H9 (cell line): ENCODE measurements around the gene NACAD. TPM values are rescaled to one million over a fixed set of nuclear protein-coding genes. Genes with fewer than 3 reads are reported as not detected.

Source experiments
- DNase-seq: peaks from one replicate; pipeline ENCODE4 v3.0.0-alpha.2; 2017
- H2AFZ ChIP-seq: one replicate; pipeline ENCODE4 v1.6.1; 2013; ENCODE audit warnings: mild to moderate bottlenecking, low read length, control low read depth, moderate library complexity
- H2AK5ac ChIP-seq: 2 replicates; pipeline ENCODE4 v1.6.1; 2013; ENCODE audit warnings: low read length, control low read depth, mixed read lengths; ENCODE audit not compliant: insufficient read length
- H2BK120ac ChIP-seq: one replicate; pipeline ENCODE4 v1.6.1; 2013; ENCODE audit warnings: low read depth, mild to moderate bottlenecking, low read length, control low read depth, inconsistent platforms; ENCODE audit not compliant: poor library complexity, severe bottlenecking
- H2BK12ac ChIP-seq: 2 replicates; pipeline ENCODE4 v1.6.1; 2013; ENCODE audit warnings: low read length, control low read depth, mixed read lengths, low read depth; ENCODE audit not compliant: insufficient read length
- H2BK15ac ChIP-seq: 2 replicates; pipeline ENCODE4 v1.6.1; 2013; ENCODE audit warnings: low read depth, low read length, control low read depth
- H2BK20ac ChIP-seq: one replicate; pipeline ENCODE4 v1.6.1; 2013; ENCODE audit warnings: low read depth, mild to moderate bottlenecking, low read length, control low read depth, inconsistent platforms; ENCODE audit not compliant: poor library complexity, severe bottlenecking
- H2BK5ac ChIP-seq: 2 replicates; pipeline ENCODE4 v1.6.1; 2013; ENCODE audit warnings: low read length, control low read depth, mixed read lengths; ENCODE audit not compliant: insufficient read length
- H3K14ac ChIP-seq: 2 replicates; pipeline ENCODE4 v1.6.1; 2013; ENCODE audit warnings: low read length, control low read depth; ENCODE audit not compliant: insufficient read depth
- H3K18ac ChIP-seq: 2 replicates; pipeline ENCODE4 v1.6.1; 2013; ENCODE audit warnings: low read depth, mild to moderate bottlenecking, mixed read lengths, low read length, control low read depth; ENCODE audit not compliant: insufficient read length
- H3K23ac ChIP-seq: 2 replicates; pipeline ENCODE4 v1.6.1; 2013; ENCODE audit warnings: low read length, control low read depth, mixed read lengths, low read depth; ENCODE audit not compliant: insufficient read length
- H3K23me2 ChIP-seq: 2 replicates; pipeline ENCODE4 v1.6.1; 2013; ENCODE audit warnings: low read depth, mild to moderate bottlenecking, mixed read lengths, low read length, control low read depth; ENCODE audit not compliant: insufficient read length, poor library complexity, severe bottlenecking
- H3K27ac ChIP-seq: 2 replicates; pipeline ENCODE4 v1.5.1; 2013; ENCODE audit warnings: low read length, control low read depth, mixed read lengths, low read depth; ENCODE audit not compliant: insufficient read length
- H3K27me3 ChIP-seq: 2 replicates; pipeline ENCODE4 v1.6.1; 2013; ENCODE audit warnings: low read length, control low read depth, inconsistent platforms; ENCODE audit not compliant: insufficient read depth
- H3K4ac ChIP-seq: 2 replicates; pipeline ENCODE4 v1.6.1; 2013; ENCODE audit warnings: low read depth, mild to moderate bottlenecking, control low read depth, inconsistent platforms, low read length, moderate library complexity
- H3K4me1 ChIP-seq: 2 replicates; pipeline ENCODE4 v1.6.1; 2013; ENCODE audit warnings: low read length, control low read depth, inconsistent platforms; ENCODE audit not compliant: insufficient read depth
- H3K4me2 ChIP-seq: 2 replicates; pipeline ENCODE4 v1.6.1; 2013; ENCODE audit warnings: low read length, control low read depth, mixed read lengths; ENCODE audit not compliant: insufficient read length, insufficient read depth
- H3K56ac ChIP-seq: 2 replicates; pipeline ENCODE4 v1.6.1; 2013; ENCODE audit warnings: low read depth, mild to moderate bottlenecking, mixed read lengths, low read length, control low read depth; ENCODE audit not compliant: insufficient read length
- H3K79me1 ChIP-seq: 2 replicates; pipeline ENCODE4 v1.6.1; 2013; ENCODE audit warnings: low read depth, mild to moderate bottlenecking, moderate library complexity, low read length, control low read depth, inconsistent platforms; ENCODE audit not compliant: insufficient read depth, poor library complexity, severe bottlenecking
- H3K79me2 ChIP-seq: 2 replicates; pipeline ENCODE4 v1.6.1; 2013; ENCODE audit warnings: low read length, control low read depth, inconsistent platforms; ENCODE audit not compliant: insufficient read depth
- H3K9ac ChIP-seq: 2 replicates; pipeline ENCODE4 v1.6.1; 2013; ENCODE audit warnings: low read length, control low read depth, mixed read lengths; ENCODE audit not compliant: insufficient read length; ENCODE audit errors: extremely low read depth
- H3K9me3 ChIP-seq: one replicate; pipeline ENCODE4 v1.6.1; 2013; ENCODE audit warnings: low read depth, low read length, inconsistent platforms; ENCODE audit not compliant: control insufficient read depth
- H3T11ph ChIP-seq: one replicate; pipeline ENCODE4 v1.6.1; 2013; ENCODE audit warnings: mild to moderate bottlenecking, low read length, control low read depth, inconsistent platforms
- H4K20me1 ChIP-seq: one replicate; pipeline ENCODE4 v1.6.1; 2013; ENCODE audit not compliant: control insufficient read depth, insufficient read length, insufficient read depth
- H4K5ac ChIP-seq: 2 replicates; pipeline ENCODE4 v1.6.1; 2013; ENCODE audit warnings: low read depth, mild to moderate bottlenecking, mixed read lengths, low read length, control low read depth; ENCODE audit not compliant: insufficient read length
- H4K8ac ChIP-seq: replicated peaks from 2 replicates; pipeline ENCODE4 v1.6.1; 2013; ENCODE audit warnings: low read length, control low read depth, mixed read lengths, low read depth; ENCODE audit not compliant: insufficient read length
- H4K91ac ChIP-seq: 2 replicates; pipeline ENCODE4 v1.6.1; 2013; ENCODE audit warnings: low read depth, mild to moderate bottlenecking, moderate library complexity, mixed read lengths, low read length, control low read depth; ENCODE audit not compliant: insufficient read length
- H3K27ac Mint-ChIP-seq, 3 experiments: 2 replicates in 2 of 3; 3 replicates in 1 of 3; pipeline ENCODE4 v1.8.0; 2020 to 2021; ENCODE audit warnings: mixed read lengths in 3 of 3, mild to moderate bottlenecking in 1 of 3, moderate library complexity in 1 of 3
- H3K27me3 Mint-ChIP-seq: 2 replicates; pipeline ENCODE4 v1.8.0; 2021; ENCODE audit warnings: low read depth, mild to moderate bottlenecking, moderate library complexity, mixed read lengths
- H3K36me3 Mint-ChIP-seq, 3 experiments: 2 replicates in 2 of 3; 3 replicates in 1 of 3; pipeline ENCODE4 v1.8.0; 2020 to 2021; ENCODE audit warnings: low read depth in 3 of 3, mixed read lengths in 3 of 3; ENCODE audit not compliant: insufficient read depth in 1 of 3
- H3K4me1 Mint-ChIP-seq, 2 experiments: 2 replicates each; pipeline ENCODE4 v1.8.0; 2020; ENCODE audit warnings: mixed read lengths in 2 of 2
- H3K4me3 Mint-ChIP-seq, 2 experiments: 2 replicates in 1 of 2; 3 replicates in 1 of 2; pipeline ENCODE4 v1.8.0; 2020 to 2021; ENCODE audit warnings: mild to moderate bottlenecking in 2 of 2, mixed read lengths in 2 of 2, moderate library complexity in 1 of 2
- H3K9me3 Mint-ChIP-seq, 2 experiments: 2 replicates in 1 of 2; 3 replicates in 1 of 2; pipeline ENCODE4 v1.8.0; 2020; ENCODE audit warnings: mild to moderate bottlenecking in 2 of 2, mixed read lengths in 2 of 2, moderate library complexity in 1 of 2
- CTCF ChIP-seq: fragments of 200-600 bp; sonication (generic); conservative IDR thresholded peaks from 3 replicates; pipeline ENCODE4 v1.8.0; 2021; ENCODE audit warnings: antibody characterized with exemption, mild to moderate bottlenecking
- WGBS: extraction: QIAGEN DNeasy Blood & Tissue Kit; methylation state at CpG from one replicate; pipeline ENCODE4 v1.1.7; 2013; ENCODE audit warnings: missing lambda C conversion rate, low lambda C conversion rate, mixed read lengths; ENCODE audit not compliant: insufficient read length; ENCODE audit errors: extremely low coverage; 5-methylcytosine and 5-hydroxymethylcytosine counted together
- total RNA-seq: library from RNA; stranded (reverse); gene quantifications from 2 replicates; pipeline ENCODE4 v1.2.1, GENCODE V29; 2021

The NACAD gene
- total RNA-seq, 1 experiment from 2014 or later = 8.0 TPM

DNA sequence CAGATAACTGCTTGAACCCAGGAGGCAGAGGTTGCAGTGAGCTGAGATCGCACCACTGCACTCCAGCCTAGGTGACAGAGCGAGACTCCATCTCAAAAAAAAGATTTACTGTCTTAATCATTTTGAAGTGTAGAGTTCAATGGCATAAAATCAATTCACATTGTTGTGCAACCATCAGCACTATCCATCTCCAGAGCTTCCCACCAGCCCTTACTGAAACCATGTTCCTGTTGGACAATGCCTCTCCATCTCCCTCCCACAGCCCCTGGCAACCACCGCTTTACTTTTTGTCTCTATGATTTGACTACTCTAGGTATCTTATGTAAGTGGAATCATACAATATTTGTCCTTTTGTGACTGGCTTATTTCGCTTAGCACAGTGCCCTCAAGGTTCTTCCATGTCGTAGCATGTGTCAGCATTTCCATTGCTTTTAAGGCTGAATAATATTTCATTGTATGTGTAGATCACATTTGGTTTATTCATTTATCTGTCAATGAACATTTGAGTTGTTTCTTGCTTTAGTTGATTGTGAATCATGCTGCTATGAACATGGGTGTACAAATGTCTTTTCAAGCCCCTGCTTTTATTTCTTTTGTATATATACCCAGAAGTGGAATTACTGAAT, 33.1 kb downstream of the NACAD start:
- Histone ChIP-seq H3K79me2 (peaks cover 1% of the 10 kb centered on the region; the same call in 1 of the 2 replicates), H3K23me2 (no peaks in the 10 kb centered on the region), H4K5ac (no peak overlapping the region), H3K4me2 (no peak overlapping the region), H3K9ac (no peak overlapping the region), H2AK5ac (no peak overlapping the region), H3K4ac (no peak overlapping the region), H3K23ac (no peak overlapping the region), H2BK5ac (no peak overlapping the region), H4K8ac (no peak overlapping the region), H4K20me1 (no peaks in the 10 kb centered on the region), H2BK20ac (no peak overlapping the region), H3K79me1 (no peaks in the 10 kb centered on the region), H2BK120ac (no peak overlapping the region), H3K27ac (no peak overlapping the region), H2BK15ac (no peak overlapping the region), H3K9me3 (no peaks in the 10 kb centered on the region), H3K14ac (no peak overlapping the region), H3T11ph (no peak overlapping the region), H3K4me1 (no peaks in the 10 kb centered on the region), H2BK12ac (no peak overlapping the region), H2AFZ (no peak overlapping the region), H3K56ac (no peak overlapping the region), H3K27me3 (no peaks in the 10 kb centered on the region), H3K18ac (no peak overlapping the region), H4K91ac (no peak overlapping the region)
- Mint-ChIP-seq H3K9me3 (no peaks in the 10 kb centered on the region), H3K4me3 (no peak overlapping the region), H3K27me3 (no peaks in the 10 kb centered on the region), H3K36me3 (no peaks in the 10 kb centered on the region; a peak in 1 of 7 replicates), H3K4me1 (no peaks in the 10 kb centered on the region), H3K27ac (no peak overlapping the region; a peak in 1 of 7 replicates)
- TF ChIP-seq CTCF = no peak
- WGBS = no CpG with 5 or more reads among the region's 5 CpGs
- no peak for DNase-seq
